ENCODE data around the gene PTGES3L. TPM values are rescaled to one million over a fixed set of nuclear protein-coding genes. Genes with fewer than 3 reads are reported as not detected.
A peak's percentile ranks its signal among the peaks of the same experiment; 100 is the strongest.

Gene PTGES3L
- total and polyA plus RNA-seq, 2 of the 13 experiments (the other 11 are each of a cell fraction or from before 2014, with no cell fraction given): 1.2 to 2.9 TPM

DNA sequence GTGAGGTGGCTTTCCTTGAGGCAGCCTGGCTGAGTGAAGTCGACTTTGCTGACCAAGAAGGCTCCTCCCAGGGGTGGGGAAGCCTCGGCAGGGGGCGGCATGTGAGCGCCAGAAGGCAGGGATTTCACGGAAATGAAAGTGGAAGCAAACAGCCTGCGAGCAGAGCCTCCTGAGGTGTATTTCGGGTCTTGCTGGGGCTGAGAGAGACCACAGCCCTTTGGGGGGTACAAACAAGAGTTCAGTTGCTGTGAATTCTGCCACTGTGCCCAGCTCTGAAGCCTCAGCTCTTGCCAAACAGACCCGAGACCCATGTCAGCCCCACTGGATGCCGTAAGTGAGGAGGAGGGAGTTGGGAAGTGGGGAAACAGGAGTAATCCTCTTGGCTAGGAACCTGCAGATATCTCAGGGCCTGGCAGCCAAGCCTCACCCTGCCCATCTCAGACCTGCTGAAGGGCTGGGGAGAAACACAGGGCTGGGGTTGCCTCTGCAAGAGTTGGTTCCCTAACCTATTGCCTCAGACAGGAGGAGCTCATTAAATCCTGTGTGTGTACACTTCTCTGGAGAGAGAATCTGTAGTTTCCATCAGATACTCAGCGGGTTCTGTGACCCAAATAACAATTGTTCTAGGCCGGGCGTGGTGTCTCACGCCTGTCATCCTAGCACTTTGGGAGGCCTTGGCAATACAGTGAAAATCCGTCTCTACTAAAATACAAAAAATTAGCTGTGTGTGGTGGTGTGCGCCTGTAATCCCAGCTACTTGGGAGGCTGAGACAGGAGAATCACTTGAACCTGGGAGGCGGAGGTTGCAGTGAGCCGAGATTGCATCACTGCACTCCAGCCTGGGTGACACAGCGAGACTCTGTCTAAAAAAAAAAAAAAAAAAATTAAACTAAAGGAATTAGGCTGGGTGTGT, 27.0 kb upstream of the PTGES3L start, which contains the start of gene IFI35 (continued):
- TF ChIP-seq, protein P1, sequence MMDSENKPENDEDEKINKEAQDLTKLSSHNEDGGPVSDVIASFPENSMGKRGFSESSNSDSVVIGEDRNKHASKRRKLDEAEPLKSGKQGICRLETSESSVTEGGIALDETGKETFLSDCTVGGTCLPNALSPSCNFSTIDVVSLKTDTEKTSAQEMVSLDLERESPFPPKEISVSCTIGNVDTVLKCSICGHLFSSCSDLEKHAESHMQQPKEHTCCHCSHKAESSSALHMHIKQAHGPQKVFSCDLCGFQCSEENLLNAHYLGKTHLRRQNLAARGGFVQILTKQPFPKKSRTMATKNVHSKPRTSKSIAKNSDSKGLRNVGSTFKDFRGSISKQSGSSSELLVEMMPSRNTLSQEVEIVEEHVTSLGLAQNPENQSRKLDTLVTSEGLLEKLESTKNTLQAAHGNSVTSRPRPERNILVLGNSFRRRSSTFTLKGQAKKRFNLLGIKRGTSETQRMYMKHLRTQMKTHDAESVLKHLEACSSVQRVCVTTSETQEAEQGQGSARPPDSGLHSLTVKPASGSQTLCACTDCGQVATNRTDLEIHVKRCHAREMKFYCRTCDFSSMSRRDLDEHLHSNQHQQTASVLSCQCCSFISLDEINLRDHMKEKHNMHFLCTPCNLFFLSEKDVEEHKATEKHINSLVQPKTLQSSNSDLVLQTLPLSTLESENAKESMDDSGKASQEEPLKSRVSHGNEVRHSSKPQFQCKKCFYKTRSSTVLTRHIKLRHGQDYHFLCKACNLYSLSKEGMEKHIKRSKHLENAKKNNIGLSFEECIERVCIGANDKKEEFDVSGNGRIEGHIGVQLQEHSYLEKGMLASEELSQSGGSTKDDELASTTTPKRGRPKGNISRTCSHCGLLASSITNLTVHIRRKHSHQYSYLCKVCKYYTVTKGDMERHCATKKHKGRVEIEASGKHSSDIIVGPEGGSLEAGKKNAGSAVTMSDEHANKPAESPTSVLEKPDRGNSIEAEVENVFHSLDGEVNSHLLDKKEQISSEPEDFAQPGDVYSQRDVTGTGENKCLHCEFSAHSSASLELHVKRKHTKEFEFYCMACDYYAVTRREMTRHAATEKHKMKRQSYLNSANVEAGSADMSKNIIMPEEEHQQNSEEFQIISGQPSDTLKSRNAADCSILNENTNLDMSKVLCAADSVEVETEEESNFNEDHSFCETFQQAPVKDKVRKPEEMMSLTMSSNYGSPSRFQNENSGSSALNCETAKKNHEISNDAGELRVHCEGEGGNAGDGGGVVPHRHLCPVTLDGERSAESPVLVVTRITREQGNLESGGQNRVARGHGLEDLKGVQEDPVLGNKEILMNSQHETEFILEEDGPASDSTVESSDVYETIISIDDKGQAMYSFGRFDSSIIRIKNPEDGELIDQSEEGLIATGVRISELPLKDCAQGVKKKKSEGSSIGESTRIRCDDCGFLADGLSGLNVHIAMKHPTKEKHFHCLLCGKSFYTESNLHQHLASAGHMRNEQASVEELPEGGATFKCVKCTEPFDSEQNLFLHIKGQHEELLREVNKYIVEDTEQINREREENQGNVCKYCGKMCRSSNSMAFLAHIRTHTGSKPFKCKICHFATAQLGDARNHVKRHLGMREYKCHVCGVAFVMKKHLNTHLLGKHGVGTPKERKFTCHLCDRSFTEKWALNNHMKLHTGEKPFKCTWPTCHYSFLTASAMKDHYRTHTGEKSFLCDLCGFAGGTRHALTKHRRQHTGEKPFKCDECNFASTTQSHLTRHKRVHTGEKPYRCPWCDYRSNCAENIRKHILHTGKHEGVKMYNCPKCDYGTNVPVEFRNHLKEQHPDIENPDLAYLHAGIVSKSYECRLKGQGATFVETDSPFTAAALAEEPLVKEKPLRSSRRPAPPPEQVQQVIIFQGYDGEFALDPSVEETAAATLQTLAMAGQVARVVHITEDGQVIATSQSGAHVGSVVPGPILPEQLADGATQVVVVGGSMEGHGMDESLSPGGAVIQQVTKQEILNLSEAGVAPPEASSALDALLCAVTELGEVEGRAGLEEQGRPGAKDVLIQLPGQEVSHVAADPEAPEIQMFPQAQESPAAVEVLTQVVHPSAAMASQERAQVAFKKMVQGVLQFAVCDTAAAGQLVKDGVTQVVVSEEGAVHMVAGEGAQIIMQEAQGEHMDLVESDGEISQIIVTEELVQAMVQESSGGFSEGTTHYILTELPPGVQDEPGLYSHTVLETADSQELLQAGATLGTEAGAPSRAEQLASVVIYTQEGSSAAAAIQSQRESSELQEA (CRISPR knock-in tag; IDR thresholded peaks at IDR 0.05; ENCODE audit: not compliant biosample characterization): no peak
- TF ChIP-seq POLR2AphosphoS2 (IDR thresholded peaks at IDR 0.05; ENCODE audit: low read depth, low read length) (no peak), PLRG1 (conservative IDR thresholded peaks at IDR 0.05) (no peak), PHF5A (CRISPR knock-in tag; IDR thresholded peaks at IDR 0.05; ENCODE audit: low read depth, unreplicated experiment) (no peak), ZMYM2 (CRISPR knock-in tag; IDR thresholded peaks at IDR 0.05) (0 out of 2 replicates have a peak, but pooled peaks have one; percentile 19), ZIK1 (CRISPR knock-in tag; IDR thresholded peaks at IDR 0.05; ENCODE audit: borderline replicate concordance, low read depth) (no peak), ZNF746 (CRISPR knock-in tag; IDR thresholded peaks at IDR 0.05) (no peak), KAT8 (CRISPR knock-in tag; IDR thresholded peaks at IDR 0.05) (peak; percentile 45), ZNF878 (CRISPR knock-in tag; IDR thresholded peaks at IDR 0.05) (peak; percentile 79), ZNF292 (CRISPR knock-in tag; IDR thresholded peaks at IDR 0.05; ENCODE audit: borderline replicate concordance, low read depth) (peak; percentile 34), ZNF564 (CRISPR knock-in tag; IDR thresholded peaks at IDR 0.05) (peak; percentile 63; the same call in 1 of the 2 replicates), RXRB (CRISPR knock-in tag; IDR thresholded peaks at IDR 0.05; ENCODE audit: borderline replicate concordance) (peak; percentile 48; the same call in 1 of the 2 replicates), HDAC6 (IDR thresholded peaks at IDR 0.05; ENCODE audit: low read depth, low read length) (no peak), ZNF264 (CRISPR knock-in tag; IDR thresholded peaks at IDR 0.05) (no peak), SRSF4 (IDR thresholded peaks at IDR 0.05; ENCODE audit: low read depth, low read length, poor library complexity, severe bottlenecking) (no peak), KDM4B (CRISPR knock-in tag; IDR thresholded peaks at IDR 0.05) (no peak), SP4 (CRISPR knock-in tag; IDR thresholded peaks at IDR 0.05) (peak; percentile 77; the same call in 1 of the 2 replicates), MLLT10 (CRISPR knock-in tag; IDR thresholded peaks at IDR 0.05) (no peak), SAFB2 (CRISPR knock-in tag; IDR thresholded peaks at IDR 0.05; ENCODE audit: borderline replicate concordance, low read depth) (no peak)
- TF ChIP-seq, protein P2, sequence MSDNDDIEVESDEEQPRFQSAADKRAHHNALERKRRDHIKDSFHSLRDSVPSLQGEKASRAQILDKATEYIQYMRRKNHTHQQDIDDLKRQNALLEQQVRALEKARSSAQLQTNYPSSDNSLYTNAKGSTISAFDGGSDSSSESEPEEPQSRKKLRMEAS (IDR thresholded peaks at IDR 0.05): no peak
- TF ChIP-seq, protein P3, sequence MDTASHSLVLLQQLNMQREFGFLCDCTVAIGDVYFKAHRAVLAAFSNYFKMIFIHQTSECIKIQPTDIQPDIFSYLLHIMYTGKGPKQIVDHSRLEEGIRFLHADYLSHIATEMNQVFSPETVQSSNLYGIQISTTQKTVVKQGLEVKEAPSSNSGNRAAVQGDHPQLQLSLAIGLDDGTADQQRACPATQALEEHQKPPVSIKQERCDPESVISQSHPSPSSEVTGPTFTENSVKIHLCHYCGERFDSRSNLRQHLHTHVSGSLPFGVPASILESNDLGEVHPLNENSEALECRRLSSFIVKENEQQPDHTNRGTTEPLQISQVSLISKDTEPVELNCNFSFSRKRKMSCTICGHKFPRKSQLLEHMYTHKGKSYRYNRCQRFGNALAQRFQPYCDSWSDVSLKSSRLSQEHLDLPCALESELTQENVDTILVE (CRISPR knock-in tag; IDR thresholded peaks at IDR 0.05): peak; percentile 51; the same call in 1 of the 2 replicates

Measured in HepG2 (cell line).